Stimulated activated CD8-positive, alpha-beta memory T cell treated with anti-CD3 and anti-CD28 coated beads, Interleukin-15, amount 100 ng/mL, for 1 hour (primary cell): ENCODE data around the gene SLU7.
"Not testable (repeated sequence)": the region's sequence is repeated elsewhere in the genome, so short reads cannot be mapped to it uniquely, and the experiment has no call there.

Source experiments
- DNase-seq: peaks from one replicate; pipeline ENCODE4 v3.0.0-alpha.2; 2020; ENCODE audit warnings: low read depth

Gene SLU7

GRCh38 chr5:160450164-160450932 is 31.5 kb upstream of the SLU7 start:
- no peak for DNase-seq

GRCh38 chr5:160449458-160449857 is 30.6 kb upstream of the SLU7 start:
- no peak for DNase-seq

- DNase-seq = no peak
Observed at GRCh38 chr5:160448886-160449285, 30.0 kb upstream of the SLU7 start.

GRCh38 chr5:160445751-160446150 is 26.9 kb upstream of the SLU7 start:
- DNase-seq = no peak

GRCh38 chr5:160445132-160445531 is 26.3 kb upstream of the SLU7 start:
- no peak for DNase-seq

GRCh38 chr5:160444407-160444806 is 25.5 kb upstream of the SLU7 start:
- no peak for DNase-seq

GRCh38 chr5:160442824-160443431 is 24.0 kb upstream of the SLU7 start:
- DNase-seq = no peak

GRCh38 chr5:160441311-160441781 is 22.5 kb upstream of the SLU7 start:
- no peak for DNase-seq

- DNase-seq = peak; percentile 92
Observed at GRCh38 chr5:160439205-160439600, 20.3 kb upstream of the SLU7 start.

- peak; percentile 17 for DNase-seq
Observed at GRCh38 chr5:160438316-160439204, 19.7 kb upstream of the SLU7 start.

- DNase-seq = no peak
Observed at GRCh38 chr5:160437271-160437670, 18.4 kb upstream of the SLU7 start.

- DNase-seq = not testable (repeated sequence)
Observed at GRCh38 chr5:160436661-160437060, 17.8 kb upstream of the SLU7 start.

GRCh38 chr5:160436017-160436416 is 17.1 kb upstream of the SLU7 start:
- no peak for DNase-seq

- no peak for DNase-seq
Observed at GRCh38 chr5:160435532-160435931, 16.7 kb upstream of the SLU7 start.

- no peak for DNase-seq
Observed at GRCh38 chr5:160434022-160434531, 15.2 kb upstream of the SLU7 start.

- DNase-seq = no peak
Observed at GRCh38 chr5:160432787-160433186, 13.9 kb upstream of the SLU7 start.

GRCh38 chr5:160432196-160432595 is 13.3 kb upstream of the SLU7 start:
- no peak for DNase-seq

GRCh38 chr5:160427607-160428006 is 8.7 kb upstream of the SLU7 start:
- no peak for DNase-seq

GRCh38 chr5:160423099-160423498 is 4.2 kb upstream of the SLU7 start:
- DNase-seq = no peak

GRCh38 chr5:160421625-160422258 is 2.9 kb upstream of the SLU7 start, which contains the start of gene PTTG1:
TSS of gene PTTG1 (plus strand) at chr5:160421855. CDS start at chr5:160422313, 458 bp downstream.
- peak; percentile 79 for DNase-seq

- no peak for DNase-seq
Observed at GRCh38 chr5:160420331-160420610, 1.4 kb upstream of the SLU7 start.
